NCI-H460 (cell line): Measurements from ENCODE around the gene SIN3B. TPM values are rescaled to one million over a fixed set of nuclear protein-coding genes. Genes with fewer than 3 reads are reported as not detected.
"Not testable (repeated sequence)": the region's sequence is repeated elsewhere in the genome, so short reads cannot be mapped to it uniquely, and the experiment has no call there.

ENCODE experiments used
- DNase-seq: peaks from one replicate; pipeline ENCODE4 v3.0.0-alpha.2; 2016; ENCODE audit warnings: low read depth; ENCODE audit errors: extremely low read depth
- polyA plus RNA-seq: library from polyadenylated mRNA; depleted of rRNA; stranded (reverse); fragments of >200 nt; gene quantifications from 2 replicates; pipeline ENCODE4 v1.2.3, GENCODE V29; 2014; cell fraction: nucleus; rRNA removed
- total RNA-seq: library from RNA; depleted of rRNA; stranded (reverse); fragments of >200 nt; shearing (Covaris generic); gene quantifications from 2 replicates; pipeline ENCODE4 v1.2.3, GENCODE V29; 2014; rRNA removed

Gene SIN3B, protein sequence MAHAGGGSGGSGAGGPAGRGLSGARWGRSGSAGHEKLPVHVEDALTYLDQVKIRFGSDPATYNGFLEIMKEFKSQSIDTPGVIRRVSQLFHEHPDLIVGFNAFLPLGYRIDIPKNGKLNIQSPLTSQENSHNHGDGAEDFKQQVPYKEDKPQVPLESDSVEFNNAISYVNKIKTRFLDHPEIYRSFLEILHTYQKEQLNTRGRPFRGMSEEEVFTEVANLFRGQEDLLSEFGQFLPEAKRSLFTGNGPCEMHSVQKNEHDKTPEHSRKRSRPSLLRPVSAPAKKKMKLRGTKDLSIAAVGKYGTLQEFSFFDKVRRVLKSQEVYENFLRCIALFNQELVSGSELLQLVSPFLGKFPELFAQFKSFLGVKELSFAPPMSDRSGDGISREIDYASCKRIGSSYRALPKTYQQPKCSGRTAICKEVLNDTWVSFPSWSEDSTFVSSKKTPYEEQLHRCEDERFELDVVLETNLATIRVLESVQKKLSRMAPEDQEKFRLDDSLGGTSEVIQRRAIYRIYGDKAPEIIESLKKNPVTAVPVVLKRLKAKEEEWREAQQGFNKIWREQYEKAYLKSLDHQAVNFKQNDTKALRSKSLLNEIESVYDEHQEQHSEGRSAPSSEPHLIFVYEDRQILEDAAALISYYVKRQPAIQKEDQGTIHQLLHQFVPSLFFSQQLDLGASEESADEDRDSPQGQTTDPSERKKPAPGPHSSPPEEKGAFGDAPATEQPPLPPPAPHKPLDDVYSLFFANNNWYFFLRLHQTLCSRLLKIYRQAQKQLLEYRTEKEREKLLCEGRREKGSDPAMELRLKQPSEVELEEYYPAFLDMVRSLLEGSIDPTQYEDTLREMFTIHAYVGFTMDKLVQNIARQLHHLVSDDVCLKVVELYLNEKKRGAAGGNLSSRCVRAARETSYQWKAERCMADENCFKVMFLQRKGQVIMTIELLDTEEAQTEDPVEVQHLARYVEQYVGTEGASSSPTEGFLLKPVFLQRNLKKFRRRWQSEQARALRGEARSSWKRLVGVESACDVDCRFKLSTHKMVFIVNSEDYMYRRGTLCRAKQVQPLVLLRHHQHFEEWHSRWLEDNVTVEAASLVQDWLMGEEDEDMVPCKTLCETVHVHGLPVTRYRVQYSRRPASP
- 13.3 and 17.5 TPM in 2 replicates for total RNA-seq
- 46.1 and 68.2 TPM in 2 replicates for polyA plus RNA-seq

GRCh38 chr19:16829010-16829821 lies at the start of gene SIN3B:
Gene SIN3B (plus strand): TSS chr19:16829398. CDS start chr19:16829421, 23 bp downstream.
- DNase-seq: peak; percentile 84

- no peak for DNase-seq
Measured at GRCh38 chr19:16779539-16780163, 49.5 kb upstream of the SIN3B start.

DNA sequence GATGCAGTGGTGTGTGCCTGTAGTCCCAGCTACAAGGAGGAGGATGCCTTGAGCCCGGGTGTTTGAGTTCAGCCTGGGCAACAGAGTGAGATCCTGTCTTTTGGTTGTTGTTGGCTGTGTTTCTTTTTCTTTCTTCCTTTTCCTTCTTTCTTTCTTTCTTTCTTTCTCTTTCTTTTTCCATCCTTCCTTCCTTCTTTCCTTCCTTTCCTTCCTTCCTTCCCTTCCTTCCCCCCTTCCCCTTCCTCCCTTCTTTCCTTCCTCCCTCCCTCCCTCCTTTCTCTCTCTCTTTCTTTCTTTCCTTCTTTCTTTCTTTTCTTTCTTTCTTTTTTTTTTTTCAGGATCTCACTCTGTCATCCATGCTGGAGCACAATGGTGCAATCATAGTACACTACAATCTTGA lies 46.5 kb upstream of the SIN3B start:
- DNase-seq: no peak

GRCh38 chr19:16788479-16788878 lies 40.7 kb upstream of the SIN3B start:
- no peak for DNase-seq

DNA sequence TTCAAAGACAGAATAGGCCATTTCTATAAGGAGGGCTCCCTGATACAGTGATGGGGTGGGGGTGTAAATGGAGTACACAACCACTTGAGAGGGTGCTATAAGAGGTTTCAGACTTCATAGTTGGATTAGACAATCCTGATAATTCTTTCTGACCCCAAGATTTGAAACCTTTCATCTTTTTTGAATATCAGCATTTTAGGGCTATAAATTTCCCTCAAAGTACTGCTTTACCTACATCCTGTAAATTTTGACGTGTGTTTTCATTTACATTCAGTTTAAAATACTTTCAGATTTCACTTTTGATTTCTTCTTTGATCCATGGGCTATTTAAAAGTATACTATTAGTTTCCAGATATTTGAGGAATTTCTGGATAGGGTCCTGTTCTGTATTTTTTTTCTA lies 40.0 kb upstream of the SIN3B start:
- no peak for DNase-seq

GRCh38 chr19:16790051-16790450 lies 39.1 kb upstream of the SIN3B start:
- no peak for DNase-seq

- DNase-seq: no peak
Measured at GRCh38 chr19:16791942-16792341, 37.3 kb upstream of the SIN3B start.

GRCh38 chr19:16794456-16795441 lies 34.4 kb upstream of the SIN3B start:
- no peak for DNase-seq

- DNase-seq: no peak
Measured at GRCh38 chr19:16795731-16796130, 33.5 kb upstream of the SIN3B start.

- DNase-seq: no peak
Measured at GRCh38 chr19:16797876-16798275, 31.3 kb upstream of the SIN3B start.

DNA sequence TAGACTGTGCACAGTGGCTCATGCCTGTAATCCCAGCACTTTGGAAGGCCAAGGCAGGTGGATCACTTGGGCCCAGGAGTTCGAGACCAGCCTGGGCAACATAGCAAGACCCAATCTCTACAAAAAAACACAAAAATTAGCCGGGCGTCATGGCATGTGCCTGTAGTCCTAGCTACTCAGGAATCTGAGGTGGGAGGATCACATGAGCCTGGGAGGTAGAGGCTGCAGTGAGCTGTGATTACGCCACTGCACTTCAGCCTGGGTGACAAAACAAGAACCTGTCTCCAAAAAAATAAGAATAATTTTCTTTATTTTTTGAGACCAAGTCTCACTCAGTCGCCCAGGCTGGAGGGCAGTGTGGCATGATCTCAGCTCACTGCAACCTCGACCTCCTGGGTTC lies 30.9 kb upstream of the SIN3B start:
- DNase-seq: not testable (repeated sequence)

- no peak for DNase-seq
Measured at GRCh38 chr19:16799740-16800139, 29.5 kb upstream of the SIN3B start.

DNA sequence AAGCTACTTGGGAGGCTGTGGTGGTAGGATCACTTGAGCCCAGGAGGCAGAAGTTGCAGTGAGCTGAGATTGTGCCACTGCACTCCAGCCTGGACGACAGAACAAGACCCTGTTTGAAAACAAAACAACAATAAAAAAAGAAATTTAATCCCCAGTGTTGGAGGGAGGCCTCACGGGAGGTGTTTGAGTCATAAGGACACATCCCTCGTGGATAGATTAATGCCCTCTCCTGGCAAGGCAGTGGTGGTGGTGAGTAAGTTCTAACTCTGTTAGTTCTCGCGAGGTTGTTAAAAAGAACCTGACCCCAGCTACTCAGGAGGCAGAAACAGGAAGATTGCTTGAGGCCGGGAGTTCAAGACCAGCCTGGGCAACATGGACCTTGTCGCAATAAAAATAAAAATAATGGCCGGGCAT lies 27.6 kb upstream of the SIN3B start:
- DNase-seq: no peak

- no peak for DNase-seq
Measured at GRCh38 chr19:16804176-16804575, 25.0 kb upstream of the SIN3B start.

DNA sequence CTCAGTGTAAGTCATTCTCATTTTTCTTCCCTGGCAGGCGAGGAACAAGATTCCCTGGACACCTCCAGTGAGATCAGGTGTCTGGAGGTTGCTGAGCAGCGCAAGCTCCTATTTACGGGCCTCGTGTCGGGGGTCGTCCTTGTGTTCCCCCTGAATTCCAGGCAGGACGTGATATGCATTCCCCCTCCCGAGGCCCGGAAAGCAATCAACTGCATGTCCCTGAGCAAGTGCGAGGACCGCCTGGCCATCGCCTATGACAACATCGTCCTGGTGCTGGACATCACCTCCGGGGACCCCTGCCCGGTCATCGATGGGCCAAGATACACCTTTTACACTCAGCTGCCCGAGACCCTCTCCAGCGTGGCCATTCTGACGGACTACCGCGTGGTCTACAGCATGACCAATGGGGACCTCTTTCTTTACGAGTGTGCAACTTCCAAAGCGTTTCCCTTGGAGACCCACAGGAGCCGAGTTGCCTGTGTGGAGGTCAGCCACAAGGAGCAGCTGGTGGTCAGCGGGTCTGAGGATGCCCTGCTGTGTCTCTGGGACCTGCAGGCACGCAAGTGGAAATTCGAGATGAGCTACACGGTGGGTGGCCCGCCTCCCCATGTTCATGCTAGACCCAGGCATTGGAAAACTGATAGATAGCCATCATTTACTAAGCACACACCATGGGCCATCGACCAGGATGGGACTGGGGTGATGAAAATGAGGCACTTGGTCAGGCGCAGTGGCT lies 21.5 kb upstream of the SIN3B start:
- DNase-seq: no peak

GRCh38 chr19:16814526-16815100 lies 14.6 kb upstream of the SIN3B start:
- DNase-seq: no peak

DNA sequence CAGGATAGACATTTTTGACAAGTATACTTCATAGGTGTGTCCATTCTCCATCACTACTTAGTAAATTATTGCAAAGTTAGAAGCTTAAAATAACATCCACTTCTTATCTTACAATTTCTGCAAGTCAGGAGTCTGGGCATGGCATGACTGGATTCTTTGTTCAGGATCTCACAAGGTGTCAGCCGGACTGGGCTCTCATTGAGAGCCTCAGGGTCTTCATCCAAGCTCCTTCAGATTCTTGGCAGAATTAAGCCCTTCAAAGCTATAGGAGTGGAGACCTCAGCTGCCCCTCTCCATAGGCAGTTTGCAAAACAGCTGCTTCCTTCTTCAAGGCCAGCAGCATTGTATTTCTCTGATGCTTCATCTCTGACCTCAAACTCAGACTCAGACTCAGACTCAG lies 9.1 kb upstream of the SIN3B start:
- DNase-seq: no peak
